HFF-Myc (cell line): ENCODE measurements around the gene BUD31.

Source experiments
- DNase-seq: peaks from one replicate; pipeline ENCODE4 v3.0.0-alpha.2; 2011; ENCODE audit warnings: low read depth; ENCODE audit errors: extremely low read depth
- H3K4me3 ChIP-seq: replicated peaks from 2 replicates; pipeline ENCODE4 v1.5.1; 2011; ENCODE audit warnings: low read depth, mild to moderate bottlenecking, control low read depth, low read length
- CTCF ChIP-seq: IDR thresholded peaks from 2 replicates; pipeline ENCODE4 v1.5.1; 2012; ENCODE audit warnings: mild to moderate bottlenecking, low read depth, low read length, control low read depth; ENCODE audit errors: missing control alignments

Gene BUD31

DNA sequence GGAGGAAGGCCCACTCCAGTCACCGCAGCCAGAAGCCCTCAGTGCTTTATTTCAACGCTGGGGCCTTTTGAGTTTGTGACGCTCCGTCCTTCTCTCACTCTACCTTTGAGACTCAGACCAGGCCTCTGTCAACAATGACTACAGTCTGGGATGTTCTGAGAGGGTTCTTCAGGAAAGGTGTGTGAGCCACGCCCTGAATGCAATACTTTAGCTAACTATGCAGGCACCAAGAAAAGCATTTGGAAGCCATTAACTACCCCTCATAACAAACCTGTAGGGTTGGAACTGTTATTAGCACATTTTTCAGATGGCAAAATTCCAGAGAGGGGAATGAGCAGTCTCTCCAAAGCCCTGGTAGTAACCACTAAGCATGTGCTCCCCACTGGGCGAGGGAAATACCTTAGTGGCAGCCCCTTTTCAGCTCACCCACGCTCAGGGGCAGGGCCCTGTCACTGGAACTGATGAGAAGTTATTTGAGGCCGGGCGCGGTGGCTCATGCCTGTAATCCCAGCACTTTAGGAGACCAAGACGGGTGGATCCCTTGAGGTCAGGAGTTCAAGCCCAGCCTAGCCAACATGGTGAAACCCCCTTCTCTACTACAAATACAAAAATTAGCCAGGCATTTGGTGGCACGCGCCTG, 39.9 kb upstream of the BUD31 start:
- no peak for TF ChIP-seq CTCF
- H3K4me3 ChIP-seq: no peak overlapping the region
- DNase-seq: no peak

GRCh38 chr7:99369767-99370391, 38.9 kb upstream of the BUD31 start:
- no peak for TF ChIP-seq CTCF
- no peak for DNase-seq
- no peak overlapping the region for H3K4me3 ChIP-seq

DNA sequence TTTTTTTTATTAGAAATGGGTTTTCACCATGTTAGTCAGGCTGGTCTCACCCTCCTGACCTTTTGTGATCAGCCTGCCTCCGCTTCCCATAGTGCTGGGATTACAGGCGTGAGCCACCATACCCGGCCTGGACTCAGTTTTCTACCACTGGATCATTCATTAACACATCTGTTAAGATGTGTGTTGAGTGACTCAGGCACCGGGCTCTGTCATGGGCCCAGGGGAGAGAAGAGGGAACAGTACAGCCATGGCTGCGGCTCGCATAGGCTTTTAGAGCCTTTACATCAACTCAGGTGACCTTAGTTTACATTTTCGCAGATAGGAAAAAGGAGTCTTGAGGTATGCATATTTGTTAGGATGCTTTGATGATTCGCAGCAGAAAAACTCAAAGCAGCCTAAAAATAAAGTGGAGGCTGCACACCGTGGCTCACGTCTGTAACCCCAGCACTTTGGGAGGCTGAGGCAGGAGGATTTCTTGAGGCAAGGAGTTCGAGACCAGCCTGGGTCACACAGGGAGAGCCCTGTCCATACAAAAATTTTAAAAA, 37.3 kb upstream of the BUD31 start:
- H3K4me3 ChIP-seq: no peak overlapping the region
- no peak for DNase-seq
- no peak for TF ChIP-seq CTCF

- no peak for TF ChIP-seq CTCF
- DNase-seq: no peak
- H3K4me3 ChIP-seq: no peak overlapping the region
These were observed 36.3 kb upstream of the BUD31 start for GRCh38 chr7:99372275-99373090.

DNA sequence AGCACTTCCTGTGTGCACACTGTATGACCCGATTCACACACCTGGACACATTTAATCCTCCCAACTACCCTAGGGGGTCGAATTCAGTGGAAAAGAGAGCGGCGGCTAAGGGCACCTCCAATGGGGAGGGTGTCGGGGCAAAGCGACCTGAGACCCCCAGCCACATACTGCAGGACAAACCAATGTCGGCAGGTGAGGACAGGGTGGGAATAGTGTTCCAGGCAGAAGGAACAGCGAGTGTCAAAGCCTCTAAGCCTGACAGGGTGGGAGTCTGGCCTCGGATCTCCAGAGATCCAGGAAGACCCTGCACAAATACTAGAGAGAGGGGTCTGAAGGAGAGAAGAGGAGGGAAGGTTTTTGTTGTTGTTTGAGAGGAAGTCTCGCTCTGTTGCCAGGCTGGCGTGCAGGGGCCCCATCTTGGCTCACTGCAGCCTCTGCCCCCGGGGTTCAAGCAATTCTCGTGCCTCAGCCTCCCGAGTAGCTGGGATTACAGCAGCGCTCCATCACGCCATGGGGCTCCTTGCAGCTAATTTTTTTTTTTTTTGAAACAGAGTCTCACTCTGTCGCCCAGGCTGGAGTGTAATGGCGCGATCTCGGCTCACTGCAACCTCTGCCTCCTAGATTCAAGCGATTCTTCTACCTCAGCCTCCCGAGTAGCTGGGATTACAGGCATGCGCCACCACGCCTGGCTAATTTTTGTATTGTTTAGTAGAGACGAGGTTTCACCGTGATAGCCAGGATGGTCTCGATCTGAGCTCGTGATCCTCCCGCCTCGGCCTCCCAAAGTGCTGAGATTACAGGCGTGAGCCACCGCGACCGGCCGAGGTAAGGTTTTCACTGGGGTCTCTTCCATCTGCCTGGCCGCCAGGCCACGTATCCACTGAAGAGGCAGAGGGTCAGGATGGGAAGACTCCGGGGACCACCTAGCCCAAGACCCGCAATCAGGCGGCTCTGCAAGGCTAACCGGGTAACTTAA, 35.4 kb upstream of the BUD31 start:
- TF ChIP-seq CTCF: no peak
- peak overlapping the region; percentile 63 for H3K4me3 ChIP-seq
- DNase-seq: no peak
